GM19239 (cell line): ENCODE data around the gene ADAM11.
A peak's percentile ranks its signal among the peaks of the same experiment; 100 is the strongest.

Experiments
- DNase-seq: peaks from one replicate; pipeline ENCODE4 v3.0.0; 2011; ENCODE audit warnings: low spot score; ENCODE audit not compliant: insufficient read length
- FAIRE-seq: peaks from 2 replicates; lab custom pipeline; 2011; peaks lifted over from hg19 to GRCh38; lab: Jason Lieb, UNC

Gene ADAM11

DNA sequence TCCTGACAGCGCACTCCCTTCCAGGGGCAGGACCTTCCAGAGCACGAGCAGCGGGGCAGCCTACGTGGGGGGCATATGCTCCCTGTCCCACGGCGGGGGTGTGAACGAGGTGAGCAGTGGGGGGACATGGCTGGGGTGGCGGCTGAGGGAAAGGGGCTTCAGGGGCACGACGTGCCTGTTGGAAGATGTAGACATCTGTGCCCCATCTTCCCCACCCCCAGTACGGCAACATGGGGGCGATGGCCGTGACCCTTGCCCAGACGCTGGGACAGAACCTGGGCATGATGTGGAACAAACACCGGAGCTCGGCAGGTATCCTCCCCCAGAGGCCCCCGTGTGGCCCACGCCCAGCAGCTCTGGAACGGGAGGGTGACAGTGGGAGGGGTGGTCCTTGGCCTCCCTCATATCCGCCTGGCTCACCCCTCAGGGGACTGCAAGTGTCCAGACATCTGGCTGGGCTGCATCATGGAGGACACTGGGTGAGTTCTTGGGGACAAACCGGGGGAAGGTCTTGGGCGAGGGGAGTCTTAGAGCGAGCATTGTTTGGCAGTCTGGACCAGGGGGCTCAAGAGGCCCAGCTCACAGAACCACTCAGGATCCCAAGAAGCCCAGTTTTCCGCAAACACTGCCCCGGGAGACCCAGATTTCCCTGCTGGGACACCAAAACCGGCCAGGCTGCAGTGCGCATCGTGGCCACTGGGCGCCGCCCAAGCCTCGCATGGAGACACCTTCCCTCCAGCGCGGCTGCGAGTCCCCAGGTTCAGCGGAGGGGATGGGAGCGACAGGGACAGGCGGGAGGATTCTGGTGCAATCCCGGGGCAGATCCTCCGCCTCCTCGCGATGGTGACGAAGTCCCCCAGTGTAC, 15.7 kb downstream of the ADAM11 start:
- FAIRE-seq, result peak; percentile 97
- peak; percentile 97 for DNase-seq

DNA sequence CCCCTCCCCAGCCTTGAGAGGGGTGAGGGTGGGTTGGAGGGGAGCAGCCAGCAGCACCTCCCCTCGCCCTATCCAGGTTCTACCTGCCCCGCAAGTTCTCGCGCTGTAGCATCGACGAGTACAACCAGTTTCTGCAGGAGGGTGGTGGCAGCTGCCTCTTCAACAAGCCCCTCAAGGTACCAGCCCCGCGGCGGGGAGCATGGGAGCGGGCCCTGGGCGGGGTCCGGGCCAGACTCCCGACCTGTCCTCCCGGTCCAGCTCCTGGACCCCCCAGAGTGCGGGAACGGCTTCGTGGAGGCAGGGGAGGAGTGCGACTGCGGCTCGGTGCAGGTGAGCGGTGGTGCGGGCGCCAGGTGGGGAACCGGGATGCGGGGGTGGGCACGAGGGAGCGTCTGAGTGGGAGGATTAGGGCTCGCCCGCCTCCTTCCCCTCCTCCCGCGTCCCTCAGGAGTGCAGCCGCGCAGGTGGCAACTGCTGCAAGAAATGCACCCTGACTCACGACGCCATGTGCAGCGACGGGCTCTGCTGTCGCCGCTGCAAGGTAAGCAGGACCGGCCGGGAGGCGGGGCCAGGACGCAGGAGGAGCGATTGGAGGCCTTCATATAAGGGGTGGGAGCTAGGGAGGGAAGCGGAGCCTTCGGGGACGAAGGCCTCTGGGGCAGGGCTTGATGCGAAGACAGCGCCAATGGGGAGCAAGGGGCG, 16.5 kb downstream of the ADAM11 start:
- DNase-seq (peak; percentile 99), FAIRE-seq (peak; percentile 98)

GRCh38 chr17:44775838-44776621, 17.2 kb downstream of the ADAM11 start:
- no peak for FAIRE-seq

GRCh38 chr17:44776628-44777393, 18.0 kb downstream of the ADAM11 start:
- FAIRE-seq, result no peak
- DNase-seq, result no peak

More at GRCh38 chr17:44775838-44776621, 17.2 kb downstream of the ADAM11 start:
- DNase-seq, result no peak

DNA sequence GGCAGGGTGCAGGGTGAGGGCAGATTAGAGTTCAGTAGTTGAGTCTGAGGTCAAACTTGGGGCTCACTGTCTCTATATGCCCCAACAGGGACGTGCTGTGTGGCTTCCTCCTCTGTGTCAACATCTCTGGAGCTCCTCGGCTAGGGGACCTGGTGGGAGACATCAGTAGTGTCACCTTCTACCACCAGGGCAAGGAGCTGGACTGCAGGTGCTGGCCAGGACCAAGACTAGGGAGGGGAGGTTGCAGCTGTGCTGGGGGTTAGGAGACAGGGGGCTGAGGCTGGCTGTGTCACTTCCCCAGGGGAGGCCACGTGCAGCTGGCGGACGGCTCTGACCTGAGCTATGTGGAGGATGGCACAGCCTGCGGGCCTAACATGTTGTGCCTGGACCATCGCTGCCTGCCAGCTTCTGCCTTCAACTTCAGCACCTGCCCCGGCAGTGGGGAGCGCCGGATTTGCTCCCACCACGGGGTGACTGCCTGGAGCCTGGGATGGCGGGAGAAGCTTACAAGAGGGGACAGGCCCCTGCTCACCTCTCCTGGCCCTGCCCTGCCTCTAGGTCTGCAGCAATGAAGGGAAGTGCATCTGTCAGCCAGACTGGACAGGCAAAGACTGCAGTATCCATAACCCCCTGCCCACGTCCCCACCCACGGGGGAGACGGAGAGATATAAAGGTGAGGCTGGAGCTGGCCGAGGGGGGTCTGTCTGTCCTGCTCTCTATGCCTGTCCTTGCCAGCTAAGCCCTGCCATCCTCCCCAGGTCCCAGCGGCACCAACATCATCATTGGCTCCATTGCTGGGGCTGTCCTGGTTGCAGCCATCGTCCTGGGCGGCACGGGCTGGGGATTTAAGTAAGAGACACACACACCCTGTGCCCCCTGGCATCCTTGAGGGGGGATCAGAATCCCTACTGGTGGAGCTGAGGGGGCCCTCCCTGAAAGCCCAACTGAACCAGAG, 18.9 kb downstream of the ADAM11 start:
- DNase-seq, result no peak
- FAIRE-seq, result no peak

DNA sequence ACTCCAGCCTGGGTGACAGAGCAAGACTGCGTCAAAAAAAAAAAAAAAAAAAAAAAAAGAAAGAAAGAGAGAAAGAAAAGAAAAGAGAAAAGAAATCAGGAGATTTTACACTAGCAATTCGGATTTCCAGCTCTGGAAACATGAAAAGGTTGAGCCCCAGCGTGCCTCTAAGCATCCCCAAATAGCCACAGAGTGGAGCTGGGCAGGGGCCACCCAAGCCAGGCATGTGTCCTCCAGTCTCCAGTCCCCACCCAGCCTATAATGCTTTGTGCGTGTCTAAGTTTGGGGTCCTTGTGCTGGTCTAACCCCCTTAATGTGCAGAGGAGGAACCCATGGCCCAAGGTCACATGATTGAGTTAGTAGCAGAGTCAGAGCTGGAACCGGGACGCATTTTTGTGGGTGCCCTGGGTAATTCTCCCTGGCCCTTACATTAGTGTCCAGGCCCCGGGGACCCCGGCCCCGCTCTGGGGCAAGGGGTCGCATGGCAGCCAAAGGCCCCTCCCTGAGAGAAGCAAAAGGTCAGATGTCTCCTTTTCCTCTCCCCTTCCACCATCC, 19.9 kb downstream of the ADAM11 start:
- no peak for FAIRE-seq
- DNase-seq, result no peak

DNA sequence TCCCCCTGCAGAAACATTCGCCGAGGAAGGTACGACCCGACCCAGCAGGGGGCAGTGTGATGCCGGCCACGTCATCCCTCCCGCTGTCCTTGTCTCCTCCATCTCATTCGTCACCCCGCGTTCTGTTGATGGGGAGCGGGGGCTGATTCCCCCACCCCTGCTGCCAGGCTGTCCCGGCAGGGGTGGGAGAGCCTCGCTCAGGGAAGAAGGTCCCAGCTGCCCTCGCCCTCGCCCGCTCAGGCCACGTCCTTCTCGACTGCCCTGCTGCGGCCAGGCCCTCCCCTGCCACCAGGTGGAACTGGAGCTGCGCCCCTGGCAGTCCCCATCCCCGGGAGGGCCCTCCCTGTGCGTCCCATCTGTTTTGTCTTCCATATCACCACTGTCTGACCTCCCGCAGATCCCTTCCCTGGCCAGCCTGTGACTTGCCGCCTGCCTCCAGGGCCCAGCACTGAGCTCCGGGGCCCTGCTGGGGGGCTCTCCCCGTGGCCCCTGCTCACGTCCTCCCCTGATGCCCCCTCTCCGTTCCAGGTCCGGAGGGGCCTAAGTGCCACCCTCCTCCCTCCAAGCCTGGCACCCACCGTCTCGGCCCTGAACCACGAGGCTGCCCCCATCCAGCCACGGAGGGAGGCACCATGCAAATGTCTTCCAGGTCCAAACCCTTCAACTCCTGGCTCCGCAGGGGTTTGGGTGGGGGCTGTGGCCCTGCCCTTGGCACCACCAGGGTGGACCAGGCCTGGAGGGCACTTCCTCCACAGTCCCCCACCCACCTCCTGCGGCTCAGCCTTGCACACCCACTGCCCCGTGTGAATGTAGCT, 20.6 kb downstream of the ADAM11 start:
- DNase-seq (peak; percentile 85), FAIRE-seq (peak; percentile 86)

- FAIRE-seq (no peak), DNase-seq (no peak)
Observed at GRCh38 chr17:44780161-44780560, 21.4 kb downstream of the ADAM11 start.

DNA sequence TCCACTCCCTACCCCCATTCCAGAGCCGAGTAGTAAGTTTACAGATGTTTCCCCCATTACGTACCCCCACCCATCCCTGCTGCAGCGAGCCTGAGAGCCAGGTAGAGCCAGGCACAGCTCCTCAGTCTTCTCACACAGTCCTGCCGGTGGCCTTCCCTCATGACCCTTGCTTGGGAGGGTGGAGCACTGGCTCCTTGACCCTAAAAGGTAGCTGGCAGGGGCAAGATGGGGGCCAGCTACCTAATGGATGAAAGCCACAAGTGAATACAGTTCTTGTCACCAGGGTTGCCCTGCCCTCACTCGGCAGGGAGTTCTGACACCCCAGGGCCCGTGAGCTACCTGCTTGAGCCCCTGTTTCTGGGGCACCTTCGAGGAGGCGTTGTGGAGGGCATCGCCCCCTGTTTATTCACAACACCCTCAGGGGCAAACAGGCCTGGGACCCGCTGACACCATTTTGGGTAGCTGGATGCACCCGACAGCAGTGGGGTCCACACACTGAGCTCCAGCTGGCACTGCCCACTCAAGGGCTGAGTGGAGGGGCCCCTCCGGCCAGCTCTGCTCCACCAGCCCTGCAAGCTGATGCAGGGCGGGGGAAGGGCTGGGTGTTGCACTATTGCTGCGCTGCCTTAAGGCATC, 22.2 kb downstream of the ADAM11 start:
- DNase-seq (no peak), FAIRE-seq (no peak)

DNA sequence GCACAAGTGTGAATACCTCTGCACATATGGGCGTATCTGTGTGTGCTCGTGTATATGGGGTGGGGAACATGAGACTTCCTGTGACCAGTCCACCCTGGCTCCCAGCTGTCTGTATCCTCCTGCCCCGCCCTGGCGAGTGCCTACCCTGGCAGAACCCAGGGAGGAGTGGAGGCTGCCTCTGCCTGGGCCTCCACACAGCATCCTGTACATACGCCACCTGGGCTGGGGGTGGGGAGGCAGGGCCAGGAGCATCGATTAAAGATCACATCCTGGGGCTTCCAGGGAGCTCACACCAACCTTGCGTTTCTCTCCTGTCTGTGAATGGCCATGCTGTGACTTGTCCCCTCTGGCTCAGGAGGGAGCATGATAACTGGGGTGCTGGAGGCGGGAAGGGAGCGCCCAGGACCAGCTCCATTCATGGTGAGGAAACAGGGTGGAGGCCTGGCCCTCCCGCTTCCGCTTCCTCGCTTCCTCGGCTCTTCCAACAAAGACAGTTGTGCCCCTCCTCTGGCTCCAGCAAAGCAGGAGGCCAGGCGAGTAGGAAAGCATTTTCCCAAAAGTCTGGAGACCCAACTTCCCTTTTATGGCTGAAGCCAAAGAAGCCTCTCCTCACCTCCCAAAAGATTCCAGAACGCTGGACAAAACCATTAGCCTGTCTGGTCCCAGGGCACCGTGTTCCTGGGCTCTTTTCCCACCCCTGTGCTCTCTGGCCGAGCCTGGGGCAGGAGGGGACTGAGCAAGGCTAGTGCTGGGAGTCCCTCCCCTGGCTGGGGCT, 22.9 kb downstream of the ADAM11 start:
- no peak for FAIRE-seq
- DNase-seq, result no peak

DNA sequence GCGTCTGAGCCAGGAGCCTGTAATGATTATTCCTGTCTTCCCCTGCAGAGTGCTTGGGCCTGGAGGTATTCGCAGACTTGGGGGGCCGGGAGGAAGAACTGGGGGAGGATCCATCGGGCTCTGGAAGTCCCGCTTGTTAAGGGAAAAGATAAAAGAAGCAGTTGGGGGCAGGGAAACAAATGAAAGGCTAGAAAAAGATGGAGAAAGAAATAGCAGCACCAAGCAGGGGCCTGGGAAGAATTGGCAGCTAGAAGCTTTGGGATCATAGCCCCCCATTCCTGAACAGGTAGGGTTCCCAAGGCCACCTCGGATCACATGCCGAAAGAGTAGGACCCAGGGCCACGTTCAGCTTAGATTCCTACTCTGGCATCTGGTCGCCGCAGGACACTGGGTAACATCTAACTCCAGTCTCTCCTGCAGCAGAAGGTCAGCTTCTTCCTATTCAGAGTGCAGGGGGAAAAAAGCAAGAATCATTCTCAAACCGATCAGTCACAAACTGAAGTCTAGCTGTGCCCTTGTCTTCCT, 23.6 kb downstream of the ADAM11 start:
- DNase-seq (no peak), FAIRE-seq (no peak)

DNA sequence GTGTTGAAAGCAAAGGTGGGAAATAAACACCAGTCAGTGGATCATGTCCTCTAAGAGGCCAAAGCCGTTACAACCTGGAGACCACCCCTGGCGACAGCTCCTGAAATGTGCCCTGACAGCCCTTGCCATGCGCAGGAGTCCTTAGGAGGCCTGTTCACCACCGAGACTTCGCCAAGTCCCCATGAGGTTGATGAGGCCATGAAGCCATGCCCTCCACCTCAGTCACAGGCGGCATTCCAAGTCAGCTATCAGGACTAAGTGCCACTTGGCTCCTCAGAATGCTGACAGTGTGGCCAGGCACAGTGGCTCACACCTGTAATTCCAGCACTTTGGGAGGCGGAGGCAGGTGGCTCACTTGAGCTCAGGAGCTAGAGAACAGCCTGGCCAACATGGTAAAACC, 27.1 kb downstream of the ADAM11 start:
- DNase-seq (no peak), FAIRE-seq (no peak)

- DNase-seq (no peak), FAIRE-seq (no peak)
Observed at GRCh38 chr17:44786551-44787081, 27.8 kb downstream of the ADAM11 start.

- DNase-seq, result no peak
- no peak for FAIRE-seq
Observed at GRCh38 chr17:44787271-44787940, 28.6 kb downstream of the ADAM11 start.

GRCh38 chr17:44788139-44788538, 29.4 kb downstream of the ADAM11 start:
- no peak for DNase-seq
- FAIRE-seq, result no peak

GRCh38 chr17:44792276-44792675, 33.5 kb downstream of the ADAM11 start:
- no peak for FAIRE-seq
- DNase-seq, result no peak
